ENCODE measurements around the gene SULF2.

SULF2 gene

GRCh38 chr20:47740121-47740861, 45.0 kb downstream of the SULF2 start:
- in situ Hi-C loops (cut with MboI; ENCODE audit: low sequenced_read_pairs) = no loop called here

GRCh38 chr20:47737923-47738322, 47.4 kb downstream of the SULF2 start:
- in situ Hi-C loops (cut with MboI; ENCODE audit: low sequenced_read_pairs) = no loop called here

- in situ Hi-C loops (cut with MboI; ENCODE audit: low sequenced_read_pairs) = no loop called here
These were observed 48.6 kb downstream of the SULF2 start for GRCh38 chr20:47736570-47737152.

- in situ Hi-C loops (cut with MboI; ENCODE audit: low sequenced_read_pairs) = no loop called here
These were observed 49.6 kb downstream of the SULF2 start for GRCh38 chr20:47735412-47736400.

GRCh38 chr20:47734870-47735269, 50.4 kb downstream of the SULF2 start:
- in situ Hi-C loops (cut with MboI; ENCODE audit: low sequenced_read_pairs) = no loop called here

GRCh38 chr20:47733892-47734291, 51.4 kb downstream of the SULF2 start:
- in situ Hi-C loops (cut with MboI; ENCODE audit: low sequenced_read_pairs) = no loop called here

GRCh38 chr20:47730744-47731143, 54.5 kb downstream of the SULF2 start:
- in situ Hi-C loops (cut with MboI; ENCODE audit: low sequenced_read_pairs) = no loop called here

GRCh38 chr20:47729472-47729871, 55.8 kb downstream of the SULF2 start:
- in situ Hi-C loops (cut with MboI; ENCODE audit: low sequenced_read_pairs) = no loop called here

GRCh38 chr20:47727909-47728361, 57.3 kb downstream of the SULF2 start:
- in situ Hi-C loops (cut with MboI; ENCODE audit: low sequenced_read_pairs) = no loop called here

- in situ Hi-C loops (cut with MboI; ENCODE audit: low sequenced_read_pairs) = no loop called here
These were observed 58.0 kb downstream of the SULF2 start for GRCh38 chr20:47727170-47727880.

GRCh38 chr20:47726632-47727031, 58.6 kb downstream of the SULF2 start:
- in situ Hi-C loops (cut with MboI; ENCODE audit: low sequenced_read_pairs) = no loop called here

- in situ Hi-C loops (cut with MboI; ENCODE audit: low sequenced_read_pairs) = no loop called here
These were observed 59.9 kb downstream of the SULF2 start for GRCh38 chr20:47725248-47725973.

- in situ Hi-C loops (cut with MboI; ENCODE audit: low sequenced_read_pairs) = no loop called here
These were observed 60.4 kb downstream of the SULF2 start for GRCh38 chr20:47724910-47725247.

GRCh38 chr20:47724396-47724795, 60.9 kb downstream of the SULF2 start:
- in situ Hi-C loops (cut with MboI; ENCODE audit: low sequenced_read_pairs) = no loop called here

- in situ Hi-C loops (cut with MboI; ENCODE audit: low sequenced_read_pairs) = no loop called here
These were observed 62.0 kb downstream of the SULF2 start for GRCh38 chr20:47723322-47723721.

GRCh38 chr20:47720636-47721427, 64.4 kb downstream of the SULF2 start:
- in situ Hi-C loops (cut with MboI; ENCODE audit: low sequenced_read_pairs) = no loop called here

GRCh38 chr20:47719625-47720024, 65.7 kb downstream of the SULF2 start:
- in situ Hi-C loops (cut with MboI; ENCODE audit: low sequenced_read_pairs) = no loop called here

- in situ Hi-C loops (cut with MboI; ENCODE audit: low sequenced_read_pairs) = no loop called here
These were observed 66.1 kb downstream of the SULF2 start for GRCh38 chr20:47719211-47719610.

GRCh38 chr20:47718398-47718797, 66.9 kb downstream of the SULF2 start:
- in situ Hi-C loops (cut with MboI; ENCODE audit: low sequenced_read_pairs) = no loop called here

Measured in hTERT RPE-1 (cell line).